GM19452 (cell line): ENCODE measurements around the gene P2RY12.

Source experiments
- ATAC-seq: cut with Tn5 transposase; IDR thresholded peaks from one replicate; pipeline ENCODE4 v1.9.1; 2021; ENCODE audit not compliant: unreplicated experiment

P2RY12 gene

GRCh38 chr3:151307583-151308488 lies 76.7 kb downstream of the P2RY12 start:
- no peak for ATAC-seq

GRCh38 chr3:151307131-151307530 lies 77.4 kb downstream of the P2RY12 start:
- ATAC-seq, result no peak

GRCh38 chr3:151306168-151306810 lies 78.3 kb downstream of the P2RY12 start:
- ATAC-seq, result no peak

- no peak for ATAC-seq
These were observed 78.8 kb downstream of the P2RY12 start for GRCh38 chr3:151305775-151306151.

- no peak for ATAC-seq
These were observed 79.3 kb downstream of the P2RY12 start for GRCh38 chr3:151305060-151305774.

- ATAC-seq, result no peak
These were observed 80.8 kb downstream of the P2RY12 start for GRCh38 chr3:151303751-151304150.

- no peak for ATAC-seq
These were observed 82.8 kb downstream of the P2RY12 start for GRCh38 chr3:151301787-151302186.

- no peak for ATAC-seq
These were observed 84.0 kb downstream of the P2RY12 start for GRCh38 chr3:151300539-151300938.

GRCh38 chr3:151299006-151299405 lies 85.5 kb downstream of the P2RY12 start:
- ATAC-seq, result no peak

GRCh38 chr3:151297429-151297828 lies 87.1 kb downstream of the P2RY12 start:
- ATAC-seq, result no peak

- no peak for ATAC-seq
These were observed 88.3 kb downstream of the P2RY12 start for GRCh38 chr3:151296226-151296625.

GRCh38 chr3:151293127-151293526 lies 91.4 kb downstream of the P2RY12 start:
- ATAC-seq, result no peak

- ATAC-seq, result no peak
These were observed 93.9 kb downstream of the P2RY12 start for GRCh38 chr3:151290673-151291072.

- no peak for ATAC-seq
These were observed 95.1 kb downstream of the P2RY12 start for GRCh38 chr3:151289445-151289844.
